ENCODE results near the gene MICAL1. TPM values are rescaled to one million over a fixed set of nuclear protein-coding genes. Genes with fewer than 3 reads are reported as not detected.
A peak's percentile ranks its signal among the peaks of the same experiment; 100 is the strongest.

The MICAL1 gene
- total and polyA plus RNA-seq, 2 of the 8 experiments (the other 6 are each of a cell fraction or from before 2014, with no cell fraction given) = 42.5 to 55.4 TPM

DNA sequence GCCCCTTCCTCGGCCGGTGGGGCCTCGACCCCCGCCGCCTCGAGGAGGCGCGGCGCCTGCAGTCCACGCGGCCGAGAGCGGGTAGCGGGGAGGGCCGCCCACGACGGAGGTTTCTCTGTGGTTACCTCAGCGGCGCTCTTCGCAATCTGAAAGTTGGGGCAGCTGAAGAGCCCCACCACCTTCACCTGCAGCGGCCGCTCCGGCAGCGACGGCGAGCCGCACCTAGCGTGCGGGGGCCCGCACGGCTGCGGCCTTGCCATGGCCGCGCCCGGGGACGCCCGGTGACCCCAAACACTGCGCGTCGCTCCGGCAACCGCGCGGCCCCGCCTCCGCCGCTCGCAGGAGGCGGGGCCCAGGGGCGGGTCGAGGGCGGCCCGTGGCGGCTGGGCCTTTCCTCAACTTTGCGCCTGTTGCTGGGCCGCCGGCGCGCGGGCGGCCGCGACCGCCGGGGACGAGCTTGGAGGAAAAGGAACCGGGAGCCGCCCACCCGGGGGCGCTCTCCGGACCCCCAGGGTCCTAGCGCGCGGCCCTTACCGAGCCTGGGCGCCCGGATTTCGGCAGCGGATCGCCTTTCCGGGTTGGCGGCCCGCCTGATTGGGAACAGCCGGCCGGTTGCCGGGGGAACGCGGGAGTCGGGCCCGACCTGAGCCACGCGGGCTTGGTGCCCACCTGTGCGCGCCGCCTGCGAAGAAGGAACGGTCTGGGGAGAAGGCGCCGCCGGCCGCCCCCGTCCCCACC is 15.1 kb downstream of the MICAL1 start, which contains the start of the genes PPIL6 and SMPD2 (continued):
- TF ChIP-seq CHD7 (IDR thresholded peaks at IDR 0.05; ENCODE audit: insufficient replicate concordance, low read length) (no peak), KDM5A (IDR thresholded peaks at IDR 0.05; ENCODE audit: low read length) (no peak), POLR2A (IDR thresholded peaks at IDR 0.05; ENCODE audit: control extremely low read depth in 1 of 2, low read depth in 2 of 2, low read length in 2 of 2) (peak in 1 of 2 experiments; percentile 54; a peak in 2 of 3 replicates), RAD21 (IDR thresholded peaks at IDR 0.05 in 1 of 2, conservative IDR thresholded peaks at IDR 0.05 in 1 of 2; ENCODE audit: low read depth in 2 of 2, low read length in 2 of 2) (no peak; a peak in 1 of 4 replicates), BACH1 (IDR thresholded peaks at IDR 0.05; ENCODE audit: low read length) (no peak), TEAD4 (IDR thresholded peaks at IDR 0.05; ENCODE audit: low read depth, low read length) (no peak), POU5F1 (IDR thresholded peaks at IDR 0.05; ENCODE audit: low read depth, low read length) (no peak), GTF2F1 (IDR thresholded peaks at IDR 0.05; ENCODE audit: borderline replicate concordance, low read depth, low read length) (no peak), SP1 (IDR thresholded peaks at IDR 0.05; ENCODE audit: low read depth, low read length) (0 out of 2 replicates have a peak, but pooled peaks have one; percentile 48), EP300 (IDR thresholded peaks at IDR 0.05; ENCODE audit: borderline replicate concordance in 1 of 2, low read depth in 2 of 2, low read length in 2 of 2) (no peak), SRF (IDR thresholded peaks at IDR 0.05; ENCODE audit: low read depth, low read length) (no peak)

All from H1 (cell line).